ENCODE measurements around the gene EZH2. TPM values are rescaled to one million over a fixed set of nuclear protein-coding genes. Genes with fewer than 3 reads are reported as not detected.
A peak's percentile ranks its signal among the peaks of the same experiment; 100 is the strongest.

EZH2 gene
- polyA plus RNA-seq, 1 of the 3 experiments (the other 2 are of a cell fraction) = 30.6 TPM

GRCh38 chr7:148882192-148882591, 1.9 kb downstream of the EZH2 start:
- ChIA-PET POLR2A (no interaction called here), CTCF (interaction anchor here (0.9 to 2.1 kb wide), 5 partner anchors 26 to 162 kb away, joined by 3 to 12 read pairs (median 3); no protein-coding TSS in a partner anchor)
- peak overlapping the region; percentile 94; the same call in 1 of the 2 replicates for H3K9ac ChIP-seq
- H3K36me3 ChIP-seq (replicated peaks in 1 of 2; ENCODE audit: control insufficient read depth in 1 of 2, insufficient read depth in 2 of 2, low read length in 1 of 2) = peaks cover 0 to 5% of the 10 kb centered on the region in 2 experiments
- H3K4me1 ChIP-seq (ENCODE audit: control insufficient read depth in 1 of 2, insufficient read depth in 2 of 2, low read depth in 1 of 2, low read length in 1 of 2) = peaks cover 0 to 8% of the 10 kb centered on the region in 2 experiments; a peak in 2 of 4 replicates
- no peaks in the 10 kb centered on the region for H3K9me2 ChIP-seq
- H3K27me3 ChIP-seq (ENCODE audit: insufficient read depth) = no peaks in the 10 kb centered on the region
- peak overlapping the region; percentile 93 for H3K4me2 ChIP-seq
- no peak for TF ChIP-seq ELF1 (IDR thresholded peaks at IDR 0.05)
- peak overlapping the region; percentile 75 to 92; a peak in 2 of 4 replicates for H3K4me3 ChIP-seq (ENCODE audit: low read depth in 2 of 2, low read length in 1 of 2)
- 0 out of 2 replicates have a peak overlapping the region, but pooled peaks have one; percentile 75 for H2AFZ ChIP-seq (ENCODE audit: low read depth)
- H3K9me3 ChIP-seq = no peaks in the 10 kb centered on the region
- H4K20me1 ChIP-seq (ENCODE audit: insufficient read depth) = peaks cover 24% of the 10 kb centered on the region; the same call in 1 of the 2 replicates
- 74% methylated on average over 5 of the region's 5 CpGs for WGBS (ENCODE audit: low lambda C conversion rate)
- peaks cover 21% of the 10 kb centered on the region for H3F3A ChIP-seq (replicated peaks; ENCODE audit: insufficient read depth)
- H3K27ac ChIP-seq (ENCODE audit: low read depth in 2 of 2, low read length in 1 of 2) = no peak overlapping the region
- H3K79me2 ChIP-seq (ENCODE audit: insufficient read depth) = peaks cover 76% of the 10 kb centered on the region
- no peak for DNase-seq

GRCh38 chr7:148878317-148878716, 5.8 kb downstream of the EZH2 start:
- H3K4me1 ChIP-seq (ENCODE audit: control insufficient read depth in 1 of 2, insufficient read depth in 2 of 2, low read depth in 1 of 2, low read length in 1 of 2) = peaks cover 6% of the 10 kb centered on the region in 2 experiments; a peak in 2 of 4 replicates
- no peaks in the 10 kb centered on the region for H3K9me3 ChIP-seq
- no peak overlapping the region for H3K4me2 ChIP-seq
- WGBS (ENCODE audit: low lambda C conversion rate) = 97% methylated on average over 2 of the region's 2 CpGs
- no peak for DNase-seq
- peaks cover 13% of the 10 kb centered on the region for H3F3A ChIP-seq (replicated peaks; ENCODE audit: insufficient read depth)
- H3K4me3 ChIP-seq (ENCODE audit: low read depth in 2 of 2, low read length in 1 of 2) = no peak overlapping the region
- ChIA-PET POLR2A (no interaction called here), CTCF (interaction anchor here (0.6 to 2.2 kb wide), 7 partner anchors 17 to 616 kb away, joined by 3 to 7 read pairs (median 4); no protein-coding TSS in a partner anchor)
- no peaks in the 10 kb centered on the region for H3K36me3 ChIP-seq (replicated peaks in 1 of 2; ENCODE audit: control insufficient read depth in 1 of 2, insufficient read depth in 2 of 2, low read length in 1 of 2)
- H3K9me2 ChIP-seq = no peaks in the 10 kb centered on the region
- H3K9ac ChIP-seq = no peak overlapping the region
- H3K79me2 ChIP-seq (ENCODE audit: insufficient read depth) = peaks cover 100% of the 10 kb centered on the region
- no peaks in the 10 kb centered on the region for H3K27me3 ChIP-seq (ENCODE audit: insufficient read depth)
- peaks cover 49% of the 10 kb centered on the region; the same call in 1 of the 2 replicates for H4K20me1 ChIP-seq (ENCODE audit: insufficient read depth)
- TF ChIP-seq YY1 (IDR thresholded peaks at IDR 0.05; ENCODE audit: low read depth) (no peak), CHD2 (IDR thresholded peaks at IDR 0.05; ENCODE audit: low read length, partially characterized antibody) (no peak), FOSL2 (IDR thresholded peaks at IDR 0.05; ENCODE audit: borderline replicate concordance, low read depth) (no peak), MXI1 (IDR thresholded peaks at IDR 0.05; ENCODE audit: low read depth, low read length) (no peak), USF1 (IDR thresholded peaks at IDR 0.05; ENCODE audit: borderline replicate concordance, low read depth) (no peak), MAX (IDR thresholded peaks at IDR 0.05; ENCODE audit: low read depth) (no peak), RFX5 (IDR thresholded peaks at IDR 0.05; ENCODE audit: low read length) (no peak), NRF1 (IDR thresholded peaks at IDR 0.05; ENCODE audit: low read depth, low read length) (no peak), GATA2 (CRISPR knock-in tag; IDR thresholded peaks at IDR 0.05) (no peak), RXRA (IDR thresholded peaks at IDR 0.05; ENCODE audit: borderline replicate concordance, low read depth) (no peak), FOXM1 (IDR thresholded peaks at IDR 0.05; ENCODE audit: low read depth) (no peak), REST (IDR thresholded peaks at IDR 0.05; ENCODE audit: low read depth, low read length) (no peak), TEAD4 (IDR thresholded peaks at IDR 0.05; ENCODE audit: borderline replicate concordance, insufficient read depth) (no peak), CTCF (IDR thresholded peaks at IDR 0.05) (no peak), TCF12 (IDR thresholded peaks at IDR 0.05) (no peak)
- no peak overlapping the region for H2AFZ ChIP-seq (ENCODE audit: low read depth)
- H3K27ac ChIP-seq (ENCODE audit: low read depth in 2 of 2, low read length in 1 of 2) = no peak overlapping the region

Measured in SK-N-SH (cell line).